ENCODE measurements around the gene CDIPT. TPM values are rescaled to one million over a fixed set of nuclear protein-coding genes. Genes with fewer than 3 reads are reported as not detected.

The CDIPT gene, protein sequence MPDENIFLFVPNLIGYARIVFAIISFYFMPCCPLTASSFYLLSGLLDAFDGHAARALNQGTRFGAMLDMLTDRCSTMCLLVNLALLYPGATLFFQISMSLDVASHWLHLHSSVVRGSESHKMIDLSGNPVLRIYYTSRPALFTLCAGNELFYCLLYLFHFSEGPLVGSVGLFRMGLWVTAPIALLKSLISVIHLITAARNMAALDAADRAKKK
- 48.8 TPM for total RNA-seq

DNA sequence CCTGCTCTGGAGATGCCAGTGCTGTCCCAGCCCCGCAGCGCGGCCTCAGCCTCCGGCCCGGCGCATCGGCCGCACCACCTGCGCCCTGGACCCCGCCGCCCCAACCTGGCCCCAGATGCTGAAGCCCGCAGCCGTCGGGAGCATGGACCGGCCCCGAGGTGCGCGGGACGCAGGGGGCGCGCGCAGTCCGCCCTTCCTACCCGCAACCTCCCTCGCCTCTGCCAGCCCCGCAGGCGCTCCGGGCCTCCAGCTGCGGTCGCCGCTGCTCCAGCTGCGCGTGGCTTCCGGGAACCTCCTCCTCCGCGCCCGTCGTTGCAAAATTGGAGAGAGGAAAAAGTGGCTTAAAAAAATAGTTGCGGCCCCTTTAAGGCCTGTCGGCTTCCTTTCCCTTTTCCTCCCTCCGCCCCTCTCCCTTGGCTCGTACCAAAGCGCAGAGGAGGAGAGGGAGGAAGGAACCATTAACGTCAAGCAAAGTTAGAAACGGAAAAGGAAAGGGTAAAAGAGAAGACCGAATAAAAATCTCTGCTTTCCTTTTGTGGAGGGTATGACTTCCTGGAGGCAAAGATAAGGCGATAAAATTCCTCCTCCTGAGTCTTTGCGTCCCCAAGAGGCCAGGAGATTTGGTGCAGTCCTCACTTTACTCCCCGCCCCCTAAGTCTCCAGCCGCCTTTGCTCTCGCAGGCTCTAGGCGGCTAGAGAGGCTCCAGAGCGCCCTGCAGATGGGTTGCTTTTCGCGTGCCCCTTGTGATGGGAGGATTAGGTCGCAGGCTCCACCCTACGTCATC is at the start of gene CDIPT:
CDIPT (minus strand) TSS at position 343 of the 785 bp plus-strand sequence. CDS start 369 bp downstream, outside the sequence.

DNA sequence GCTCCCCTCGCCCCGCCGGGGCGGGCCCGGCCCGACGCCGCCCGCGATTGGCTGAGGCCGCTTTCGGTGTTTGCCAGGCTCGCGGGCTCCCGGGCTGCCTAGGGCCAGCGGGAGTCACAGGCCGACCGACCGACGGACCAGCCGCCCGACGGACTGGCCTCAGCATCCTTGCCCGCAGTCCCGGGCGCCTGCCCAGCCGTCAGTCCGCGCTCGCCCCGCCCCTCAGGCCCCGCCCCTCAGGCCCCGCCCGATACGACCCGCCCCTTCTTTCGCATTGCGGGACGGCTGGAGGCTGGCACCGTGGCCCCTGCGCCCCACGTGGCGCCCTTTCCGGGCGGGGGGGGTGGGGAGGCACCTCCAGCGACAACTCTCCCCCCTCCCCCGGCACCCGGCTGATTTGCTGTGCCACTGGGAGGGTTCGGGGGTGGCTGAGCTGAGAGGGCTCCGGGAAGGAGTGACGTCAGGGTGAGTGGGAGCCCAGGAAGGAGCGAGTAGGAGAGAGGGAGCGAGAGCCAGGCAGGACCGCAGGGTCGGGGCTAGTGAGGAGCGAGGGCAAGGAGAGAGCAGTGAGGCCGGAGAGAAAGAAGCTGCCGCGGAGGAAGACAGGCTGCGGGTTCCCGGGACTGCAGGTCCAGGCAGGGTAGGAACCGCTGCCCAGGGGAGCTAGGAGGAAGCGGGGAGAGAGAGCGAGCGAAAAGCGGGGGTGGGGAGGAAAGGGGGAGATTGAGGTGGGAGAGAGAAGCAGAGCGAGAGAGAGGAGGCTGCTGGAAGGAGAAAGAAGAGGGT is 37.3 kb upstream of the CDIPT start, which contains the start of gene ASPHD1:
ASPHD1 (plus strand) TSS at position 387 of the 786 bp plus-strand sequence. CDS start 484 bp downstream, outside the sequence.

GRCh38 chr16:29899516-29900101 is 36.6 kb upstream of the CDIPT start, which contains the start of gene SEZ6L2:
SEZ6L2 (minus strand) TSS chr16:29899550; CDS start chr16:29899019, 531 bp downstream.

DNA sequence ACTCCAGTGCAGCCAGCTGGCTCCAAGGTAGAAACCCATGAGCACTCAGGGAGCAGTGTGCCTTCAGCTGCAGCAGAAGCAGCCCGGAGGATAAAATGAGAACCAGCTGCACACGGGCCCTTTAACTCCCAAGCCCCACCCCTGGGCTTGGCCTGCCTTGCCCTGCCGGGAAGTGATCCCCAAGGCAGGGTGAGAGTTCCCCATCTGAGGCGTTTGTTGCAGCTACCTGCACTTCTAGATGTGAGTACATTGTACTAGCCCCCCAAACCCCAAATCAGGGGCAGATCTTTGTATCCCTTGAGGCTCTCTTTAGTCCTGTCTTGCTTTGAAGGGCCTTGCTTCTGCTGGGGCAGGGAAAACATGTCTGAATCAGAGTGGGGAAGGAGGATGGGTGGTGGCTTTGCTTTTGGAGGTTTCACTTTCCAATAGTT is 42.7 kb downstream of the CDIPT start, which contains the start of gene MVP:
MVP (plus strand) TSS at position 192 of the 431 bp plus-strand sequence. CDS start 10,088 bp downstream, outside the sequence.

DNA sequence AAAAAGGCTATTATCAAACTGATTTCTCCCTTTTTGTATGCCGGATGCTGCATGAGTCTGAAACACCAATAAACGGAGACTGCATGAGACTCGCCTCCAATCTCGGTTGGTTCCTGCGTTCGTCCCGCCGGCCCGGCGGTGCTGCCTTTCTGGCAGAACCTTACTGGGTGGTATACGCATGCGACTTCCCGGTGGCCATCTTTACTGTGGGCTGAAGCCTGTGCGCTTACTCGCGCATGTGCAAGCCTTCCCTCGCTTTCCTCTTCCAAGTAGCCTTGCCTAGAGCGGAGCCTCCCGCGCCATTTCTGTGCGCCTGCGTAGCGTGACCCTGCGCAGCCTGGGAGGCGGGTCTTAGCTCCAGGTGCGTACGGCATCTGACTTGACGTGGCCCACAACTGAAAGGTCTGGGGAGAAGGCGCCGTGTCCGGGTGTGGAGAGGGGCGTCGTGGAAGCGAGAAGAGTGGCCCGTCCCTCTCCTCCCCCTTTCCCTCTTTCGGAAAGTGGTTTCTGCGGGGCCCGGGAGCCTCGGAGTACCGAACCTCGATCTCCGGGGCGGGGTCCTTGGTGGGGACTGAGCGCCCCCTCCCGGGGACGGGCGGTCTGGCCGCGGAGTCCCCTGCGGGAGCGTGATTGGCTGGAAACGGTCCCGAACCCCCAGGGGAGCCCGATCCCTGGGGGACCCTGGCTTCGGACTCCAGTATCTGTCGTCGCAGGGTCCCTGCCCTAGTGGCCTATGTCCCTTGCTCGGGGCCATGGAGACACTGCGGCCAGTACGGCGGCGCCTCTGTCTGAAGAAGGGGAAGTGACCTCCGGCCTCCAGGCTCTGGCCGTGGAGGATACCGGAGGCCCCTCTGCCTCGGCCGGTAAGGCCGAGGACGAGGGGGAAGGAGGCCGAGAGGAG is 47.0 kb downstream of the CDIPT start, which contains the start of gene PAGR1:
PAGR1 (plus strand) TSS at position 360 of the 901 bp plus-strand sequence; CDS start at position 734, 374 bp downstream.

GRCh38 chr16:29811896-29812665 is 50.9 kb downstream of the CDIPT start, which contains the start of gene PRRT2:
PRRT2 (plus strand) TSS chr16:29812193; CDS start chr16:29813055, 862 bp downstream.

Small RNA genes lying within 50 kb of the gene (small RNA-seq; reads per million reads assigned to genes)
- gene AC009133.6 (ENCODE audit: low replicate concordance) (not detected), gene AC120114.4 (ENCODE audit: low replicate concordance) (not detected)

Other genes with a start within 250 kb of the CDIPT start
- gene SPN, start 200.0 kb downstream of the CDIPT start, total RNA-seq, result under 0.01 TPM
- 2.8 TPM for gene QPRT, start 184.0 kb downstream of the CDIPT start, total RNA-seq
- gene C16orf54, start 117.2 kb downstream of the CDIPT start, total RNA-seq, result 0.31 TPM
- not detected for gene ZG16, start 85.0 kb downstream of the CDIPT start, total RNA-seq
- gene KIF22, start 72.5 kb downstream of the CDIPT start, total RNA-seq, result 52.9 TPM
- gene MAZ, start 56.7 kb downstream of the CDIPT start, total RNA-seq, result 292 TPM
- 36.0 TPM for gene PRRT2, start 51.0 kb downstream of the CDIPT start, total RNA-seq
- 18.8 TPM for gene PAGR1, start 47.1 kb downstream of the CDIPT start, total RNA-seq
- gene MVP, start 42.8 kb downstream of the CDIPT start, total RNA-seq, result 5.6 TPM
- 52.0 TPM for gene SEZ6L2, start 36.3 kb upstream of the CDIPT start, total RNA-seq
- gene ASPHD1, start 37.3 kb upstream of the CDIPT start, total RNA-seq, result 13.1 TPM
- gene KCTD13, start 63.0 kb upstream of the CDIPT start, total RNA-seq, result 36.6 TPM
- 25.4 TPM for gene TMEM219, start 98.9 kb upstream of the CDIPT start, total RNA-seq
- gene TAOK2, start 110.6 kb upstream of the CDIPT start, total RNA-seq, result 55.4 TPM
- 18.8 TPM for gene HIRIP3, start 132.4 kb upstream of the CDIPT start, total RNA-seq
- gene INO80E, start 133.0 kb upstream of the CDIPT start, total RNA-seq, result 22.8 TPM
- 17.2 TPM for gene DOC2A, start 147.8 kb upstream of the CDIPT start, total RNA-seq
- gene C16orf92, start 160.0 kb upstream of the CDIPT start, total RNA-seq, result not detected
- 24.4 TPM for gene TLCD3B, start 168.0 kb upstream of the CDIPT start, total RNA-seq
- gene ALDOA, start 202.5 kb upstream of the CDIPT start, total RNA-seq, result 89.8 TPM
- 60.4 TPM for gene PPP4C, start 212.8 kb upstream of the CDIPT start, total RNA-seq
- 0.31 TPM for gene TBX6, start 228.7 kb upstream of the CDIPT start, total RNA-seq
- 29.1 TPM for gene YPEL3, start 233.0 kb upstream of the CDIPT start, total RNA-seq